ENCODE results near the gene OR5V1.

DNA sequence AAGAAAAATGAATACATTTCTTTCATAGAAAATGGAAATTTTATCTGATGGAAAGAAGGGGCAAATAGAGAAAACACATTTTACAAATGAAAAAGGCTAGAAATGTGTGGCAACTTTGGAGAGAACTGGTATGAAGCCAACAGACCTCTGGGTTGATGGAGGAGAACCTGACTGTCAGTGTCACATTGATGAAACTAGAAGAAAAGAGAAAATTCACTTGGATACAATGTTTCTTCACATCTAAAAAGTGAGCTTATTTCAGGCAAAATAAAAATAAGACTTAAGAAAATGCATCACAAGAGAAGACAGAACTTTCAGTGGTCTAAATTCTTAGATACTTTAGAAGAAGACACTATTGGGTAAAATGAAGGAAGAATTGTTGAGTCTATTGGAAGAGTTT lies 26.7 kb upstream of the OR5V1 start, which contains the start of gene OR12D2:
- TF ChIP-seq POLR2A (IDR thresholded peaks at IDR 0.05; ENCODE audit: low read length) (no peak), GATA1 (IDR thresholded peaks at IDR 0.05; ENCODE audit: low read depth, low read length) (no peak)
